Activated CD8-positive, alpha-beta memory T cell treated with anti-CD3 and anti-CD28 coated beads for 24 hours (primary cell): ENCODE results near the gene GPR137.

Experiments
- DNase-seq: peaks from one replicate; pipeline ENCODE4 v3.0.0-alpha.2; 2020

GPR137 gene

GRCh38 chr11:64249563-64250414 is 35.9 kb upstream of the GPR137 start:
- DNase-seq = no peak

DNA sequence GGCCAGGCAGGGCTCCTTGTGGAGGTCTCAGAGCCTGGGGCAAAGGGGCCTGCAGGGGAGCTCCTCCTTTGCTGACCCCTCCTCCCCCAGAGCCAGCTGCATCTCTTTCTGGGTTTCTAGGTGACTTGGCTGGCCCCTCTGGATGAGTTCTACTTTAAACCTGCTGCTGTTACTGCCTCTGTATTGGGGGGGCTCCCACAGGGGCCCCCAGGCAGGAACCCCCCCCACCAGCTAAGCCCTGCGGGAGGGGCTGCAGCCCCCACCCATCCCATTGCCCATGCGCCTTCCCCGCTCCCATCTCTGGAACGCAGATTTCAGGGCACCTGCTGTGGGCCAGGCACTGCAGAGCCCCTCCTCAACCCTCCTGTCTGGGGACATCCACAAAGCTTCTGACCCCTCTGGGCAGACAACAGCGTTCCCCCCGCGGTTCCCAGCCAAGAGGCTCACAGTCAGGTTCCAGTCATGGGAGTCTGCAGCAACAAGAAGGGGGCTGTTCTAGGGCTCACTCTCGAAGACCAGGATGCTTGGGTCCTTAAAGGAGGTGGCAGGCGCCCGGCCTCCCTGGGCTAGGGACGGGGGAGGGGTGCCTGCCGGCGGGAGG is 35.1 kb upstream of the GPR137 start:
- DNase-seq = no peak

- DNase-seq = peak; percentile 93
Observed at GRCh38 chr11:64251016-64251752, 34.5 kb upstream of the GPR137 start, which contains the start of gene PLCB3. TSS of gene PLCB3 (plus strand) at chr11:64251530. CDS start at chr11:64251650, 120 bp downstream.

DNA sequence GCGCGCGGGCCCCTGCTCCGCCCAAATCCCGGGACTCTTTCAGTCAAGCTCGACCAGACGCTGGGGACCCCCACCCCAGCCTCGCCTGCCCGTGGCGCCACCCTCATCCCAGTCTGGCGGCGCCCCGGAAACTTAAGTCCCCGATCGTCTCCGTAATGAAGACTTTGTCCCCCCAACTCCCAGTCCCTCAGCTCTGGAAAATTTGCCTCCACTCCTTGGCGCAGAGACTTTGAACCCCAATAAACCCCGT is 34.0 kb upstream of the GPR137 start:
- DNase-seq = no peak

DNA sequence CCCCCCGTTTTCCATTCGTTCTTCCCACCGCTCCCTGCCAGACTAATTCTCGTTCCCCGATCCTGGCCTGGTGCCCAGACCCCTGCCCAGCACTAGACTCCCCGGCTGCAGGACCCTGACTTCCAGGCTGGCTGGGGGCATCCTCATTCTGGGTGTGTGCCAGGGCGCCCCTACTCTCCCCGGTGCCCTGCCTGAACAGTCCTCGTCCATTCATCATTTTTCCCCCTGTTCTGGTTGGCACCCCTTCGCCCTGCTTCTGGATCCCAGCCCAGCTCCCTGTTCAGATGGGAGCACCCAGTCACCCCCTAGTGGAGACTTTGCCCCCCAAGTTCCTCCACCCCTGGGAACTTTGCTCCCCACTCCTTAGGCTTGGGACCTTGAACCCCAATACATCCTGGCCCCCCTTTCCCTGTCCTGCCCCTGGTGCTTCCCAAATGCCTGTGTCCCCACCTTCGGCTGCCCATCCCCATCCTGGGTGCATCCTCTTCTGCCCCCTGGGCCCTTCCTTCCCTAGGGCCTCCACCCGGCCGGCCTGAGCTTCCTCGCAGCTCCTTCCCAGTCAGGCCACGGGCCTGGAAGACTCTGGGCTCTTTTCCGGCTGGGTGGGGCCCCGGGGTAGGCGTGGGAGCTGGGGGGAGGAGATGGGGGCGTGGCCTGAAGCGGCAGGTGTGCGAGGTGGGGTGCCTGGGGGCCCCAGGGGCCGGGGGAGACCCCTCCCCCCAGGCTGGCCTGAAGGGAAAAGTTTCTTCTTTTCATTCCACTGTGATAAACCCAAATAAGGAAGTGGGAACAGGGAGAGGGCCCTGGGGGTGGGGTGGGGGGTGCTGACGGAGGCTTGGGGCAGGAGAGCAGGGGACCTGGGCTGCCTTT is 33.4 kb upstream of the GPR137 start:
- peak; percentile 63 for DNase-seq

GRCh38 chr11:64253043-64253442 is 32.6 kb upstream of the GPR137 start:
- DNase-seq = no peak

DNA sequence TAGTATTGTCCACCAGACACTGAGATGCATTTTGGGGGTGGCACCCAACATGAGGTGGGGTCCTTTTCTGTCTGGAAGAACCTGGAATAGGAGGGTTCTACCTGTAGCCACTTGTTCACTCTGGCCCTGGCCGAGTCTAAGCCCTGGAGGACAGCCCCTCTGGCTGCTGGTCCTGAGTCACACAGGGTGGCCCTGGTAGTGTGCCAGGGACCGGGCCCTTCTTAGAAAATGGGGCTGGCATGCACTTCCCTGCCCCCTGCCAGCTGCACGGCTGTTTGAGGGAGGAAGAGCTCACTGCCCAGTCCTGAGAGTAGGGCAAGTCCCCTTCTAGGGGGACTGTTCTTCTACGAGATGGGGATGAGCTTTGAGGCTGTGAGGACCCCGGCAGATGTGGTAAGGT is 32.2 kb upstream of the GPR137 start:
- DNase-seq = no peak

DNA sequence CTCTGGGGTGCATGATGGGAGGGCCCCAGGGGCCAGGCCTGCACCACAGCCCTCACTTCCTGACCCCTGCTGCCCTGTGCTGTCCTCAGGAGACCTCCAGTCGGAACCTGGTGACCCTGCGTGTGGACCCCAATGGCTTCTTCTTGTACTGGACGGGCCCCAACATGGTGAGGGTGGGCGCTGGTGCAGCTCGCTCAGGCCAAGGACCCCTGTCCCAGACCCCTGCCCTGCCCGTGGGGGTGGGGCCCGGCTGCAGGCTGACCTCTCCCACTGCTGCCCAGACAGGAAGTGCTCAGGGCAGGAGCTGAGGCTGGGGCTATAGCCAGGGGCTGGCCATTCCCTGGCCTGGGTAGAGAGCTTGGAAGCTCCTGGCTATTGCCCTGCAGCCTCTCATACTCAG is 31.3 kb upstream of the GPR137 start:
- no peak for DNase-seq

DNA sequence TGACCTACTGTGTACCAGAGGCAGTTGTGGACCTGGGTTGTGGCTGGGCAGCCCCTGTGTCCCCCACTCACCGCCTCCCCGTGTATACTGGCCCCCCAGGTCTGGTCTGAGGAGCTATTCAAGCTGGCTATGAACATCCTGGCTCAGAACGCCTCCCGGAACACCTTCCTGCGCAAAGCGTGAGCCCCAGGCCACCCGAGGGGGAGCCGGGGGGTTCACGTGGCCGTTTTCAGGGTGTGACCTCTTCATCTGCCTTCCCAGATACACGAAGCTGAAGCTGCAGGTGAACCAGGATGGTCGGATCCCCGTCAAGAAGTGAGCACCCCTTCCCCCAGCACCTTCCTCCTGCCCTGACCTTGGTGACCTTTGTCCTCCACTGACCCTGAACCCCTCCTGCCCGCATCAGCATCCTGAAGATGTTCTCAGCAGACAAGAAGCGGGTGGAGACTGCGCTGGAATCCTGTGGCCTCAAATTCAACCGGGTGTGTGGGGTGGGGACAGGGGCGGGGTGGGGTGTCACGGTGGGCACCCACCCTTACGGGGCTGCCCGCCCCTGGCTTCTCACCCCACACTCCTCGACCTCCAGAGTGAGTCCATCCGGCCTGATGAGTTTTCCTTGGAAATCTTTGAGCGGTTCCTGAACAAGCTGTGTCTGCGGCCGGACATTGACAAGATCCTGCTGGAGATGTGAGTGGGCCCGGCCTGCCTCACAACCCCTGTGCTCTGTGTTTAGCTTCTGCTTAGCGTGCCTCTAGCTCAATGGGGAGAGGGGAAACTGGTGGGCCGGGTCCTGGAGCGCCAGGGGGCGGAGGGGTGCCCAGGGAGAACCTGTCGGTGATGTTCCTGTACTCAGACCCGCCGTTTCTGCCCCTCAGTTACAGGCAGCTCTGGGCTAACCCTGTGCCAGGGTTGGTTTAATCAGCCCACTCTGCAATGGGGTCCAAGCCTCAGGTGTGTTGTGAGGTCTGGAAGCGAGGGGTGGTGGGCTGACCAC is 30.2 kb upstream of the GPR137 start:
- DNase-seq = no peak

GRCh38 chr11:64256300-64256699 is 29.3 kb upstream of the GPR137 start:
- DNase-seq = no peak

DNA sequence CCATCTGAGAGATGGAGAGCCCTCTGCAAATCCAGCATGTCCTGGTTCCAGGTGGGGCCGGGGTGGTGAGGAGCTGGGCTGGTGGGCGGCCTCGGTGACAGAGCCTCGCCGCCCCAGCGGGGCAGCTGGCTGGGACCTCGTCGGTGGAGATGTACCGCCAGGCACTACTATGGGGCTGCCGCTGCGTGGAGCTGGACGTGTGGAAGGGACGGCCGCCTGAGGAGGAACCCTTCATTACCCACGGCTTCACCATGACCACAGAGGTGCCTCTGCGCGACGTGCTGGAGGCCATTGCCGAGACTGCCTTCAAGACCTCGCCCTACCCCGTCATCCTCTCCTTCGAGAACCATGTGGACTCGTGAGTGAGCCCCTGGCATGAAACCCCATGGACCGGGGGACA is 27.3 kb upstream of the GPR137 start:
- no peak for DNase-seq

- no peak for DNase-seq
Observed at GRCh38 chr11:64258946-64259532, 26.6 kb upstream of the GPR137 start.

GRCh38 chr11:64259533-64260067 is 26.0 kb upstream of the GPR137 start:
- no peak for DNase-seq

DNA sequence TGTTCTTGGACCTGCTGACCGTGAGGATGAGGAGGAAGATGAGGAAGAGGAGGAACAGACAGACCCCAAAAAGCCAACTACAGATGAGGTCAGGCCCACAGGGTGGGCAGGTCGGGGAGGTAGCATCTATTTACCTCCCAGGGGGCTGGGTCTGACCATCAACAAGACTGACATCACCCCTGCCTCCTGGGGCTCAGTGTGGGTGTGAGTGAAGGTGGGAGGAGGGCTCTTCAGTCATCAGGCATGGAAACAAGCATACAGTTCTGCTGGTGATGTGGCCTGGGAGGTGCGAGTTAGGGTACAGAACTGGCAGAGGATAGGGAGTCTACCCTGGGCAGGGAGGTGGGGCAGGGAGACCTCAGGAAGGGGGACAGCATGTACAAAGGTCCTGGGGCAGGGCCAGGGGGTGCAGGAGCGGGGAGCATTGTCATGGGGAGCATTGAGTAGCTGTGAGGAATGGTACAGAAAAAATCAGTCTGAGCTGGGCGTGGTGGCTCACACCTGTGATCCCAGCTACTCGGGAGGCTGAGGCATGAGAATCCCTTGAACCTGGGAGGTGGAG is 25.4 kb upstream of the GPR137 start:
- DNase-seq = no peak

DNA sequence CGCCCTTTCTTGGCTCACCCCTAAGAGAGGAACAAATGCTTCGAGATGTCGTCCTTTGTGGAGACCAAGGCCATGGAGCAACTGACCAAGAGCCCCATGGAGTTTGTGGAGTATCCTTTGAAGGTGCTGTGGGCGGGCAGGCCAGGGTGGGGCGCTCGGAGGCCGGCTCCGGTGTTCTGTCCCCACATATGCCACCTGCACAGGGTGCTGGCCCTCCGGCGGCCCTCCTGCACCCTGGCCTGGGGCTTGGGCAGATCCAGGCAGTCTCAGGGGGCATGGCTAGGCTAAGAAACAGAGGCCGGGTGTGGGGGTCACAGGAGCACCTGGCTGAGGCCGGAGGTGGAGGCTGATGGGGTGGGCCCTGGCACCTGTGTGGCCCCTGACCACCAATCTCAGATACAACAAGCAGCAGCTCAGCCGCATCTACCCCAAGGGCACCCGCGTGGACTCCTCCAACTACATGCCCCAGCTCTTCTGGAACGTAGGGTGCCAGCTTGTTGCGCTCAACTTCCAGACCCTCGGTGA is 24.0 kb upstream of the GPR137 start:
- DNase-seq = no peak

- no peak for DNase-seq
Observed at GRCh38 chr11:64262271-64263002, 23.2 kb upstream of the GPR137 start.

- DNase-seq = no peak
Observed at GRCh38 chr11:64263021-64263946, 22.4 kb upstream of the GPR137 start.

GRCh38 chr11:64263947-64264317 is 21.7 kb upstream of the GPR137 start:
- no peak for DNase-seq
